ENCODE measurements around the gene INHBE. TPM values are rescaled to one million over a fixed set of nuclear protein-coding genes. Genes with fewer than 3 reads are reported as not detected.

Gene INHBE
- total RNA-seq, 1 experiment from 2014 or later = 10.1 TPM

DNA sequence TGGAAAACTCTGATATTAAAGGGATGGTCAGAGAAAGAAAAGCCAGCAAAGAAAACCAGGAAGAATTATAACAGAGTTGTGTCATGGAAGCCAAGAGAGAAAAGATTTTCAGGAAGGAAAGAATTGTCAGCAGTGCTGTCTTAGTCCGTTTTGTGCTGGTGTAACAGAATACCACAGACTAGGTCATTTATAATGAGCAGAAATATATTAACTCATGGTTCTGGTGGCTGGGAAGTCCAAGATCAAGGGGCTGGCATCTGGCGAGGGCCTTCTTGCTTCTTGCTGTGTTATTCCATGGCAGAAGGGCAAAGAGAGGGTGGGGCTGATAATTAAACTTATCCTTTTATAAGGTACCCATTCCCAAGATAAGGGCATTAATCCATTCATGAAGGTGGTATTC lies 6.4 kb upstream of the INHBE start:
- H4K8ac ChIP-seq (replicated peaks; ENCODE audit: insufficient read length, low read depth, low read length) = no peak overlapping the region
- H3K79me1 ChIP-seq (ENCODE audit: insufficient read depth, low read depth, low read length, poor library complexity, severe bottlenecking) = no peaks in the 10 kb centered on the region
- H4K5ac ChIP-seq (ENCODE audit: insufficient read length, low read depth, low read length) = no peak overlapping the region
- peaks cover 12 to 19% of the 10 kb centered on the region in 2 experiments for H3K4me1 Mint-ChIP-seq
- H3K4me2 ChIP-seq (ENCODE audit: insufficient read depth, insufficient read length, low read length) = no peak overlapping the region
- no peak overlapping the region for H3K4ac ChIP-seq (ENCODE audit: low read depth, low read length)
- H3K4me1 ChIP-seq (ENCODE audit: insufficient read depth, low read length) = no peaks in the 10 kb centered on the region; the same call in 1 of the 2 replicates
- H3K23ac ChIP-seq (ENCODE audit: insufficient read length, low read depth, low read length) = no peak overlapping the region
- no peak overlapping the region for H3K9ac ChIP-seq (ENCODE audit: extremely low read depth, insufficient read length, low read length)
- H2BK12ac ChIP-seq (ENCODE audit: insufficient read length, low read depth, low read length) = no peak overlapping the region
- no peaks in the 10 kb centered on the region for H4K20me1 ChIP-seq (ENCODE audit: control insufficient read depth, insufficient read depth, insufficient read length)
- no peak overlapping the region for H2BK20ac ChIP-seq (ENCODE audit: low read depth, low read length, poor library complexity, severe bottlenecking)
- no peaks in the 10 kb centered on the region for H3K9me3 Mint-ChIP-seq
- H2BK15ac ChIP-seq (ENCODE audit: low read depth, low read length) = no peak overlapping the region
- H3K27me3 ChIP-seq (ENCODE audit: insufficient read depth, low read length) = no peaks in the 10 kb centered on the region
- H3K56ac ChIP-seq (ENCODE audit: insufficient read length, low read depth, low read length) = no peak overlapping the region
- no peak overlapping the region for H2AFZ ChIP-seq (ENCODE audit: low read length)
- no peak for DNase-seq
- H4K91ac ChIP-seq (ENCODE audit: insufficient read length, low read depth, low read length) = no peak overlapping the region
- no peaks in the 10 kb centered on the region for H3K79me2 ChIP-seq (ENCODE audit: insufficient read depth, low read length)
- TF ChIP-seq, protein P1, sequence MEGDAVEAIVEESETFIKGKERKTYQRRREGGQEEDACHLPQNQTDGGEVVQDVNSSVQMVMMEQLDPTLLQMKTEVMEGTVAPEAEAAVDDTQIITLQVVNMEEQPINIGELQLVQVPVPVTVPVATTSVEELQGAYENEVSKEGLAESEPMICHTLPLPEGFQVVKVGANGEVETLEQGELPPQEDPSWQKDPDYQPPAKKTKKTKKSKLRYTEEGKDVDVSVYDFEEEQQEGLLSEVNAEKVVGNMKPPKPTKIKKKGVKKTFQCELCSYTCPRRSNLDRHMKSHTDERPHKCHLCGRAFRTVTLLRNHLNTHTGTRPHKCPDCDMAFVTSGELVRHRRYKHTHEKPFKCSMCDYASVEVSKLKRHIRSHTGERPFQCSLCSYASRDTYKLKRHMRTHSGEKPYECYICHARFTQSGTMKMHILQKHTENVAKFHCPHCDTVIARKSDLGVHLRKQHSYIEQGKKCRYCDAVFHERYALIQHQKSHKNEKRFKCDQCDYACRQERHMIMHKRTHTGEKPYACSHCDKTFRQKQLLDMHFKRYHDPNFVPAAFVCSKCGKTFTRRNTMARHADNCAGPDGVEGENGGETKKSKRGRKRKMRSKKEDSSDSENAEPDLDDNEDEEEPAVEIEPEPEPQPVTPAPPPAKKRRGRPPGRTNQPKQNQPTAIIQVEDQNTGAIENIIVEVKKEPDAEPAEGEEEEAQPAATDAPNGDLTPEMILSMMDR (conservative IDR thresholded peaks at IDR 0.05) = no peak
- H2BK5ac ChIP-seq (ENCODE audit: insufficient read length, low read length) = no peak overlapping the region
- H3K9me3 ChIP-seq (ENCODE audit: control insufficient read depth, low read depth, low read length) = no peaks in the 10 kb centered on the region
- WGBS (ENCODE audit: extremely low coverage, insufficient read length, low lambda C conversion rate) = no CpG with 5 or more reads among the region's 2 CpGs
- H3K14ac ChIP-seq (ENCODE audit: insufficient read depth, low read length) = no peak overlapping the region
- H3K36me3 Mint-ChIP-seq (ENCODE audit: insufficient read depth in 1 of 3, low read depth in 3 of 3) = peaks cover 0 to 2% (median 0%) of the 10 kb centered on the region in 3 experiments; a peak in 1 of 7 replicates
- H2AK5ac ChIP-seq (ENCODE audit: insufficient read length, low read length) = no peak overlapping the region
- H2BK120ac ChIP-seq (ENCODE audit: low read depth, low read length, poor library complexity, severe bottlenecking) = no peak overlapping the region
- H3K18ac ChIP-seq (ENCODE audit: insufficient read length, low read depth, low read length) = no peak overlapping the region
- H3K27me3 Mint-ChIP-seq (ENCODE audit: low read depth) = no peaks in the 10 kb centered on the region; the same call in 1 of the 2 replicates
- no peak overlapping the region for H3K27ac ChIP-seq (ENCODE audit: insufficient read length, low read depth, low read length)
- no peak overlapping the region for H3K27ac Mint-ChIP-seq
- no peak overlapping the region for H3T11ph ChIP-seq (ENCODE audit: low read length)
- H3K4me3 Mint-ChIP-seq = no peak overlapping the region
- H3K23me2 ChIP-seq (ENCODE audit: insufficient read length, low read depth, low read length, poor library complexity, severe bottlenecking) = no peaks in the 10 kb centered on the region

Measured in H9 (cell line).